Thyroid gland (tissue), 4 donors: ENCODE measurements around the gene KLHDC9. TPM values are rescaled to one million over a fixed set of nuclear protein-coding genes. Genes with fewer than 3 reads are reported as not detected.

Source experiments
- DNase-seq, 2 donors: peaks; one replicate each; pipeline ENCODE4 v3.0.0-alpha.2; 2019
- H3K27ac ChIP-seq, 3 donors: fragments of 200-600 bp; sonication (generic); 1 replicate in 2 of 3; 2 replicates in 1 of 3; pipeline ENCODE4 v1.5.1; 2016 to 2019; ENCODE audit warnings: mild to moderate bottlenecking in 1 of 3, moderate library complexity in 1 of 3
- H3K27me3 ChIP-seq: fragments of 200-600 bp; sonication (generic); one replicate; pipeline ENCODE4 v1.5.1; 2019
- H3K36me3 ChIP-seq, 2 donors: fragments of 200-600 bp; sonication (generic); one replicate each; pipeline ENCODE4 v1.5.1; 2016 to 2019
- H3K4me1 ChIP-seq, 2 donors: fragments of 200-600 bp; sonication (generic); one replicate each; pipeline ENCODE4 v1.5.1; 2017 to 2019
- H3K4me3 ChIP-seq, 3 donors: fragments of 200-600 bp; sonication (generic); replicated peaks in 1 of 3; 1 replicate in 2 of 3; 2 replicates in 1 of 3; pipeline ENCODE4 v1.5.1; 2016; ENCODE audit warnings: mild to moderate bottlenecking in 1 of 3
- H3K9me3 ChIP-seq: fragments of 200-600 bp; sonication (generic); one replicate; pipeline ENCODE4 v1.5.1; 2017
- POLR2A ChIP-seq, 2 donors: fragments of 450-650 bp; IDR thresholded peaks; one replicate each; pipeline ENCODE4 v1.6.1; 2017; ENCODE audit warnings: antibody characterized with exemption in 2 of 2, mild to moderate bottlenecking in 2 of 2, moderate library complexity in 1 of 2
- WGBS, 2 donors: methylation state at CpG; one replicate each; pipeline ENCODE4 v1.1.5; 2017; 5-methylcytosine and 5-hydroxymethylcytosine counted together
- intact Hi-C: fragments of 100-400 bp; cut with DNase I; formaldehyde crosslinking; loops from one replicate; pipeline ENCODE4 v1.15.1; 2023
- total RNA-seq, 4 donors: library from RNA; depleted of rRNA; stranded (reverse); fragments of >200 nt; gene quantifications; one replicate each; pipeline ENCODE4 v1.2.3, GENCODE V29; 2016
- TF ChIP-seq, protein P1 (sequence below), 6 experiments: fragments of 200-600 bp in 3 of 6; fragments of 450-650 bp in 3 of 6; sonication (generic) in 3 of 6; IDR thresholded peaks; one replicate each; pipeline ENCODE4 v1.5.1; 2016 to 2019; ENCODE audit warnings: antibody characterized with exemption in 6 of 6, mild to moderate bottlenecking in 2 of 6, inconsistent platforms in 1 of 6, moderate library complexity in 1 of 6

Gene KLHDC9
- total RNA-seq, 4 donors from 2014 or later = 6.9 to 31.8 (median 19.2) TPM

DNA sequence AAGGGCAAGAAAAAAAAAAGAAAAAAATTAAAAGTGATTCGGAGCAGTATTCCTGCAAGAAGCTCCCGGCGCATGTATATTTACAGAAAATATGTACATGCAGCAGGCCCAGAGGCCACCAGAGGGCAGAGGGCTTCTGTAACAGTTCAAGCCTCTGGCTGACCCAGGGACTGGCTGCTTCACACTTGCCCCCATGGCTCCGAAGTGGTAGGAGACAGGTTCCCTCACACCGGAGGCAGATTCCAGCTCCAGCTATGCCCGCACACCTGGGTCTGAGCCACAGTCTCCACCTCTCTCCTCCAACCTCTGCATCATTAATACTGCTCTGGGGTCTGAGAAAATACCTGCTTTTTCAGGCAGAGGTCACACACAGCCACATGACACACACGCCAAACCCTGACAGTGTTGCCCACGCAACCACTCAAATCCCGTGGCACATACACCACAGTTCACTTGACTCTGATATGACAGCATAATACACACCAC lies 26.2 kb upstream of the KLHDC9 start:
- no peaks in the 10 kb centered on the region for H3K9me3 ChIP-seq
- H3K27me3 ChIP-seq = no peaks in the 10 kb centered on the region
- no peak overlapping the region for H3K4me3 ChIP-seq
- H3K27ac ChIP-seq = no peak overlapping the region
- WGBS, 2 donors = 70 to 75% methylated on average over 9 of the region's 9 CpGs
- no peak for TF ChIP-seq POLR2A (IDR thresholded peaks at IDR 0.05)
- TF ChIP-seq, protein P1, sequence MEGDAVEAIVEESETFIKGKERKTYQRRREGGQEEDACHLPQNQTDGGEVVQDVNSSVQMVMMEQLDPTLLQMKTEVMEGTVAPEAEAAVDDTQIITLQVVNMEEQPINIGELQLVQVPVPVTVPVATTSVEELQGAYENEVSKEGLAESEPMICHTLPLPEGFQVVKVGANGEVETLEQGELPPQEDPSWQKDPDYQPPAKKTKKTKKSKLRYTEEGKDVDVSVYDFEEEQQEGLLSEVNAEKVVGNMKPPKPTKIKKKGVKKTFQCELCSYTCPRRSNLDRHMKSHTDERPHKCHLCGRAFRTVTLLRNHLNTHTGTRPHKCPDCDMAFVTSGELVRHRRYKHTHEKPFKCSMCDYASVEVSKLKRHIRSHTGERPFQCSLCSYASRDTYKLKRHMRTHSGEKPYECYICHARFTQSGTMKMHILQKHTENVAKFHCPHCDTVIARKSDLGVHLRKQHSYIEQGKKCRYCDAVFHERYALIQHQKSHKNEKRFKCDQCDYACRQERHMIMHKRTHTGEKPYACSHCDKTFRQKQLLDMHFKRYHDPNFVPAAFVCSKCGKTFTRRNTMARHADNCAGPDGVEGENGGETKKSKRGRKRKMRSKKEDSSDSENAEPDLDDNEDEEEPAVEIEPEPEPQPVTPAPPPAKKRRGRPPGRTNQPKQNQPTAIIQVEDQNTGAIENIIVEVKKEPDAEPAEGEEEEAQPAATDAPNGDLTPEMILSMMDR (IDR thresholded peaks at IDR 0.05) = peak in 3 of 6 experiments; percentile 19 to 33 (median 24)
- H3K36me3 ChIP-seq = no peaks in the 10 kb centered on the region
- intact Hi-C loops = no loop called here
- peak; percentile 27 to 39 for DNase-seq
- H3K4me1 ChIP-seq = no peaks in the 10 kb centered on the region

DNA sequence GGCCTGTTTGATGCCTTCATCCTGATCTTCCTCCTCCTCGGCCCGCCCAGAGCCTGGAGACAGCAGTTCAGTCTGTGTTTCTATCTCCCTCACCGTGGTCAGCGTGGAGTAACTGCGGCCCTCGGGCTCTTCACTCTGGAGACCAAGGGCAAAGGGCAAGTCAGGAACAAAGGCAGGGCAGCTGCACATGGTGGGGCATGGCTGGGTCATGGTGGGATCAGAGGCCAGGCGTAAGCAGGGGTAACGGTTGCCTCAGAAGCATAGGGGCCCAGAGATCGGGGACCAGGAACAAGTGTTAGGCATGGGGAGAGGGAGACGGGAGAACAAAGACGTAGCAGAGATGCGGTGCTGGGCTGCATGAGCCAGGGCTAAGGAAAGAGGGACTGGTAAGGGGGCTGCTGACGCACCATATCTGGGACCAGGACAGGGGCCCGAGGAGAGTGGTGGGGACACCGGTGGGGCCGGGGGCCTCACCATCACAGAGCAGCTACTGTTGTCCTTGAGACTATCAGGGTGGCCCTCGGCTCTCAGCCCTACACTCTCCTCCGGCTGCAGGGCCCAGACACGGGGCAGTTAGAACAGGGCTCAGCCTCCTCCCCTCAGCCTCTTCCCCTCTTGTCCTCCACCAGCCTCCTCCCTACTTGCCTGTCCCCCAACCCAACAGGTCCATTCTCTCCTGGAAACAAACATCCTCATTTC lies 25.3 kb upstream of the KLHDC9 start:
- no peaks in the 10 kb centered on the region for H3K27me3 ChIP-seq
- H3K4me3 ChIP-seq = no peak overlapping the region
- WGBS, 2 donors = 93 to 95% methylated on average over 19 of the region's 19 CpGs
- no peak overlapping the region for H3K27ac ChIP-seq
- no peaks in the 10 kb centered on the region for H3K36me3 ChIP-seq
- TF ChIP-seq, protein P1 (IDR thresholded peaks at IDR 0.05) = no peak
- H3K4me1 ChIP-seq = no peaks in the 10 kb centered on the region
- H3K9me3 ChIP-seq = no peaks in the 10 kb centered on the region
- no peak for DNase-seq
- intact Hi-C loops = no loop called here

DNA sequence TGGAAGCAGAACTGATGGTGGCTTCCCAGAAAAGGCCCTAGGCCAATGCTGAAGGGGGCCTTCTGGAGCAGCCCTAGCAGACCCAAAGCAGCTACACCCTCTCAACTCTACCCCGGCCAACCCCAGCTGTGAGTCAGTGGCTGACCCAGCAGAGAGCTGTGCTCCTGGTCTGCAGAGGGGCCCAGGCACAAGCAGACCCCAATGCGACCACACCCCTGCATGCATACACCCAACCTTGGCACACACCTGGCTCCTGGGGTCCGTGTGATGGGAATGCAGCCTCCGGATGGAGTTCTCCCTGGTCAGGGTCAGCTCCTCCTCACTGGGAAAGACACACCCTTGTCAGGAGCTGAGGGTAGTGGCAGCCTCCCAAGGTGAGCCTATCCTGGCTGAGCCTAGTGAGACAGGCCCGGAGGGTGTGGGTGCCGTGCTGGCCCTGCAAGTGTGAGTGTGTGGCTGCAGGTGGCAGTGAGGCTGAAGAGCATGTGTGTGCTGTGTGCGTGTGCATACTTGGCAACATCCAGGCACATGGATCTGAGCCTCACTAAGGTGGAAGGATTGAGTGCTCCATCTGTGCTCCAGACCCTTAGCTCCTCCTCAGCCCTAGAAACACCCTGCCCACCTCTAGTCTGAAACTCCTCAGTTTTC lies 24.6 kb upstream of the KLHDC9 start:
- Histone ChIP-seq H3K4me3 (no peak overlapping the region), H3K36me3 (no peaks in the 10 kb centered on the region), H3K9me3 (no peaks in the 10 kb centered on the region), H3K27me3 (no peaks in the 10 kb centered on the region), H3K27ac (no peak overlapping the region), H3K4me1 (no peaks in the 10 kb centered on the region)
- no peak for DNase-seq
- 74 to 78% methylated on average over 5 to 7 of the region's 7 CpGs for WGBS, 2 donors
- TF ChIP-seq, protein P1 (IDR thresholded peaks at IDR 0.05) = no peak
- no peak for TF ChIP-seq POLR2A (IDR thresholded peaks at IDR 0.05)
- intact Hi-C loops = no loop called here

DNA sequence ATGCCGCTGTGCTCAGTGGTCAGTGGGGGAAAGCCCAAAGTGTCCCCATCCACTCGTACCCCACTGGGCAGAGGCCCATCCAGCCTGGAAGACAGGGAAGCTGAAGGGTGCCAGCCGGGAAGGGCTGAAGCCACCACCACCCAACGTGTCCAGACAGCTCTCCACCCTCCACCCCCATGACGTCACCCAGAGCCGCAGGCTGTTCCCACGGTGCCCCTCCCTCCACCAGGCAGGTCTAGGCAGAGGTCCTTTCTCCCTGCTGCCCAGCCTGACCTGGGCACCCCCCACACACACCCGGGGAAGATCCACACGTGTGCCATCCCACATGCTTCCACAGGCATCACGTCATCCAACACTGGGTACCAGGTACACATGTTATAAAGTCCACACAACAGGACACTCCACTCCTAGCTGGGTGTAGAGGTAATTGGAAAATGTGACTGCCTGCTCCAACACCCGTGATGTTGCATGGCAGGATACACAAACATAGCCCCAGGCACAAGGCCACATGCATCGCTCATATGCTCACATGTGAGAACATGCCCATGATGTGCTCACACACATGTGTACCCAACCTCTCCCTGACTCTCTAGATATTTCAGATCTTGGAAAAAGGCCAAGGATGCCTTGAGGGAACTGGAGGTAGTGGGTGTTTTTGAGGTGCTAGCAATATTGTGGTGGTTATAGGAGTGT lies 23.3 kb upstream of the KLHDC9 start:
- intact Hi-C loops = no loop called here
- DNase-seq = no peak
- Histone ChIP-seq H3K4me3 (no peak overlapping the region), H3K9me3 (no peaks in the 10 kb centered on the region), H3K27me3 (no peaks in the 10 kb centered on the region), H3K4me1 (no peaks in the 10 kb centered on the region), H3K27ac (no peak overlapping the region), H3K36me3 (no peaks in the 10 kb centered on the region)
- no peak for TF ChIP-seq POLR2A (IDR thresholded peaks at IDR 0.05)
- TF ChIP-seq, protein P1 (IDR thresholded peaks at IDR 0.05) = no peak
- 82 to 91% methylated on average over 6 to 11 of the region's 12 CpGs for WGBS, 2 donors

DNA sequence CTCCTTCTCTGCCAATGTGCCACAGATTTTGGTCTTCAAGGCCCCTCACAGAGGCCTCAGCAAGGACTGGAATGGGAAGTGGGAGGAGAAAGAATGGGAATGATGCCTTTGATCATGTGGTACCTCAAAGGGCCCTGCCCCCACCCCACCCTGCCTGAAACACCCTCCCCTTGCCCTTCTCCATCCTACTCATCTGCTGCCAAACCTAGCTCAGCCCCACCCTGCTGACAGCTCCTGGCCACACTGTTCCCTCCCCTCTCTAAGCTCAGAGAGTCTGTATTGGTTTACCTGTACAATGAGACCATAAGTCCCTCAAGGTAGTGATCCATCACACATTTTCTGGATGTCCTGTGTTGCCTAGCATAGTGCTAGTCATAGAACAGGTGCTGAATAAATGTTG lies 21.8 kb upstream of the KLHDC9 start:
- Histone ChIP-seq H3K36me3 (no peaks in the 10 kb centered on the region), H3K4me1 (no peaks in the 10 kb centered on the region), H3K27me3 (no peaks in the 10 kb centered on the region), H3K9me3 (no peaks in the 10 kb centered on the region), H3K27ac (no peak overlapping the region), H3K4me3 (no peak overlapping the region)
- intact Hi-C loops = no loop called here
- no peak for DNase-seq
- TF ChIP-seq, protein P1 (IDR thresholded peaks at IDR 0.05) = no peak
- TF ChIP-seq POLR2A (IDR thresholded peaks at IDR 0.05) = no peak
